Loucy (cell line): ENCODE data around the gene VARS1.
"Not testable (repeated sequence)": the region's sequence is repeated elsewhere in the genome, so short reads cannot be mapped to it uniquely, and the experiment has no call there.

Source experiments
- H2AFZ ChIP-seq: fragments of 200-600 bp; sonication (generic); 2 replicates; pipeline ENCODE4 v1.6.0; 2016; ENCODE audit warnings: antibody characterized with exemption, mild to moderate bottlenecking, low read length, moderate library complexity
- H3F3A ChIP-seq: fragments of 200-600 bp; 2 replicates; pipeline ENCODE4 v1.6.0; 2016; ENCODE audit warnings: antibody characterized with exemption, low read depth, mild to moderate bottlenecking
- H3K27me3 ChIP-seq: fragments of 200-600 bp; sonication (generic); 2 replicates; pipeline ENCODE4 v1.6.1; 2014; ENCODE audit warnings: low read length, mild to moderate bottlenecking; ENCODE audit not compliant: insufficient read depth, poor library complexity, severe bottlenecking
- H3K36me3 ChIP-seq: fragments of 200-600 bp; sonication (generic); 2 replicates; pipeline ENCODE4 v1.6.1; 2016; ENCODE audit warnings: low read length; ENCODE audit not compliant: insufficient read depth
- H3K4me1 ChIP-seq: fragments of 200-600 bp; sonication (generic); 2 replicates; pipeline ENCODE4 v1.5.1; 2014; ENCODE audit warnings: low read length, mild to moderate bottlenecking; ENCODE audit not compliant: insufficient read depth, poor library complexity, severe bottlenecking
- H3K4me2 ChIP-seq: fragments of 200-600 bp; sonication (generic); 2 replicates; pipeline ENCODE4 v1.6.0; 2014; ENCODE audit warnings: antibody characterized with exemption, low read length, low read depth, mild to moderate bottlenecking; ENCODE audit not compliant: poor library complexity, severe bottlenecking
- H3K4me3 ChIP-seq: fragments of 200-600 bp; sonication (generic); 2 replicates; pipeline ENCODE4 v1.5.1; 2014; ENCODE audit warnings: low read length, mild to moderate bottlenecking, mixed read lengths; ENCODE audit not compliant: poor library complexity, severe bottlenecking
- H3K79me2 ChIP-seq: fragments of 200-600 bp; sonication (generic); 2 replicates; pipeline ENCODE4 v1.6.1; 2014; ENCODE audit warnings: low read length; ENCODE audit not compliant: insufficient read depth
- H3K9ac ChIP-seq: fragments of 200-600 bp; sonication (generic); 2 replicates; pipeline ENCODE4 v1.6.0; 2014; ENCODE audit warnings: mild to moderate bottlenecking, low read depth, low read length, moderate library complexity; ENCODE audit not compliant: poor library complexity, severe bottlenecking
- H3K9me2 ChIP-seq: fragments of 200-600 bp; sonication (generic); replicated peaks from 2 replicates; pipeline ENCODE4 v1.6.1; 2016; ENCODE audit warnings: low read depth, low read length, mixed read lengths
- H3K9me3 ChIP-seq: fragments of 200-600 bp; sonication (generic); 2 replicates; pipeline ENCODE4 v1.6.1; 2014; ENCODE audit warnings: mild to moderate bottlenecking, antibody characterized with exemption, low read length, low read depth; ENCODE audit not compliant: insufficient read depth
- H4K20me1 ChIP-seq: fragments of 200-600 bp; sonication (generic); 2 replicates; pipeline ENCODE4 v1.6.0; 2014; ENCODE audit warnings: antibody characterized with exemption, low read length, mild to moderate bottlenecking; ENCODE audit not compliant: insufficient read depth, poor library complexity, severe bottlenecking
- CTCF ChIP-seq: fragments of 200-600 bp; sonication (generic); conservative IDR thresholded peaks from 2 replicates; pipeline ENCODE4 v1.5.1; 2014; ENCODE audit warnings: mild to moderate bottlenecking, antibody characterized with exemption, low read length
- EZH2phosphoT487 ChIP-seq: fragments of 200-600 bp; IDR thresholded peaks from 2 replicates; pipeline ENCODE4 v1.6.1; 2018; ENCODE audit warnings: antibody characterized with exemption, mild to moderate bottlenecking, moderate library complexity, borderline replicate concordance

Gene VARS1

GRCh38 chr6:31822036-31822821, 26.7 kb upstream of the VARS1 start:
- Histone ChIP-seq H3K9ac (peak overlapping the region; percentile 77), H3K9me2 (no peaks in the 10 kb centered on the region), H3K79me2 (no peaks in the 10 kb centered on the region), H2AFZ (peak overlapping the region; percentile 94), H4K20me1 (no peaks in the 10 kb centered on the region), H3K27me3 (no peaks in the 10 kb centered on the region), H3K4me1 (peaks cover 22% of the 10 kb centered on the region), H3K4me2 (peak overlapping the region; percentile 74), H3F3A (peaks cover 6% of the 10 kb centered on the region; the same call in 1 of the 2 replicates), H3K9me3 (no peaks in the 10 kb centered on the region), H3K4me3 (peak overlapping the region; percentile 77), H3K36me3 (no peaks in the 10 kb centered on the region)
- no peak for TF ChIP-seq CTCF
- TF ChIP-seq EZH2phosphoT487 = no peak

- TF ChIP-seq EZH2phosphoT487 (no peak), CTCF (no peak)
- Histone ChIP-seq H3K79me2 (no peaks in the 10 kb centered on the region), H3K4me3 (peak overlapping the region; percentile 77), H3F3A (peaks cover 6% of the 10 kb centered on the region; the same call in 1 of the 2 replicates), H3K9ac (peak overlapping the region; percentile 77), H3K9me3 (no peaks in the 10 kb centered on the region), H3K27me3 (no peaks in the 10 kb centered on the region), H3K36me3 (no peaks in the 10 kb centered on the region), H3K9me2 (no peaks in the 10 kb centered on the region), H3K4me1 (peaks cover 22% of the 10 kb centered on the region), H3K4me2 (peak overlapping the region; percentile 74), H4K20me1 (no peaks in the 10 kb centered on the region), H2AFZ (peak overlapping the region; percentile 94)
Measured at GRCh38 chr6:31821301-31822035, 25.9 kb upstream of the VARS1 start.

GRCh38 chr6:31820399-31820798, 24.8 kb upstream of the VARS1 start:
- H3K9ac ChIP-seq, H3F3A ChIP-seq, H3K79me2 ChIP-seq: not testable (repeated sequence)

More at GRCh38 chr6:31820399-31820798, 24.8 kb upstream of the VARS1 start:
- not testable (repeated sequence) for H3K4me3 ChIP-seq, H3K9me2 ChIP-seq, H2AFZ ChIP-seq, H3K27me3 ChIP-seq, H4K20me1 ChIP-seq, H3K4me2 ChIP-seq, H3K9me3 ChIP-seq, H3K36me3 ChIP-seq
- H3K4me1 ChIP-seq = peaks cover 22% of the 10 kb centered on the region
